NCI-H2171 (cell line): ENCODE data around the gene TUBGCP2.

Experiments used
- DNase-seq: peaks from one replicate; lab custom pipeline; 2025; lab: John Stamatoyannopoulos, UW

Gene TUBGCP2

GRCh38 chr10:133308421-133309099 lies at the start of gene TUBGCP2, which contains the start of gene ZNF511:
Gene TUBGCP2 (minus strand): TSS chr10:133308872. CDS start chr10:133302941, 5,931 bp downstream.
Gene ZNF511 (plus strand): TSS chr10:133308914. CDS start chr10:133308944, 30 bp downstream.
- DNase-seq, result peak; percentile 54

GRCh38 chr10:133357285-133358161 lies 48.9 kb upstream of the TUBGCP2 start, which contains the start of gene FUOM:
Gene FUOM (minus strand): TSS chr10:133358019. CDS start chr10:133358007, 12 bp downstream.
- DNase-seq, result peak; percentile 28

- no peak for DNase-seq
These were observed 48.0 kb upstream of the TUBGCP2 start for GRCh38 chr10:133356549-133357284.

GRCh38 chr10:133355991-133356390 lies 47.3 kb upstream of the TUBGCP2 start:
- no peak for DNase-seq

GRCh38 chr10:133355266-133355665 lies 46.6 kb upstream of the TUBGCP2 start:
- no peak for DNase-seq

GRCh38 chr10:133354672-133355240 lies 46.1 kb upstream of the TUBGCP2 start:
- DNase-seq, result no peak

GRCh38 chr10:133353988-133354605 lies 45.4 kb upstream of the TUBGCP2 start:
- no peak for DNase-seq

- no peak for DNase-seq
These were observed 44.7 kb upstream of the TUBGCP2 start for GRCh38 chr10:133353202-133353959.

GRCh38 chr10:133351408-133352318 lies 43.0 kb upstream of the TUBGCP2 start:
- DNase-seq, result no peak

GRCh38 chr10:133350950-133351329 lies 42.3 kb upstream of the TUBGCP2 start:
- no peak for DNase-seq

GRCh38 chr10:133350283-133350949 lies 41.7 kb upstream of the TUBGCP2 start:
- DNase-seq, result no peak

GRCh38 chr10:133349577-133350011 lies 40.9 kb upstream of the TUBGCP2 start:
- DNase-seq, result no peak

- no peak for DNase-seq
These were observed 40.5 kb upstream of the TUBGCP2 start for GRCh38 chr10:133349160-133349568.

- no peak for DNase-seq
These were observed 39.2 kb upstream of the TUBGCP2 start for GRCh38 chr10:133347710-133348517.

GRCh38 chr10:133346413-133346812 lies 37.7 kb upstream of the TUBGCP2 start:
- DNase-seq, result no peak

GRCh38 chr10:133344236-133344635 lies 35.6 kb upstream of the TUBGCP2 start:
- no peak for DNase-seq

GRCh38 chr10:133343558-133343957 lies 34.9 kb upstream of the TUBGCP2 start:
- DNase-seq, result no peak

- no peak for DNase-seq
These were observed 34.3 kb upstream of the TUBGCP2 start for GRCh38 chr10:133342942-133343341.
